HG02973 (cell line): ENCODE results near the gene RIPK1.

Experiments used
- ATAC-seq: cut with Tn5 transposase; IDR thresholded peaks from one replicate; pipeline ENCODE4 v1.9.1; 2021; ENCODE audit warnings: moderate library complexity; ENCODE audit not compliant: unreplicated experiment

RIPK1 gene

GRCh38 chr6:3079682-3080081 lies 11.4 kb downstream of the RIPK1 start:
- ATAC-seq = no peak

GRCh38 chr6:3081960-3082359 lies 13.7 kb downstream of the RIPK1 start:
- ATAC-seq = no peak

- no peak for ATAC-seq
These were observed 16.8 kb downstream of the RIPK1 start for GRCh38 chr6:3085074-3085473.

- ATAC-seq = no peak
These were observed 18.1 kb downstream of the RIPK1 start for GRCh38 chr6:3086282-3086946.

GRCh38 chr6:3088446-3088845 lies 20.2 kb downstream of the RIPK1 start:
- ATAC-seq = no peak

GRCh38 chr6:3088968-3089367 lies 20.7 kb downstream of the RIPK1 start:
- no peak for ATAC-seq

- no peak for ATAC-seq
These were observed 21.7 kb downstream of the RIPK1 start for GRCh38 chr6:3090013-3090412.

- no peak for ATAC-seq
These were observed 26.5 kb downstream of the RIPK1 start for GRCh38 chr6:3094815-3095214.

GRCh38 chr6:3102875-3103274 lies 34.6 kb downstream of the RIPK1 start:
- no peak for ATAC-seq

- ATAC-seq = no peak
These were observed 40.6 kb downstream of the RIPK1 start for GRCh38 chr6:3108746-3109414.

GRCh38 chr6:3109761-3110160 lies 41.5 kb downstream of the RIPK1 start:
- no peak for ATAC-seq

GRCh38 chr6:3114377-3114776 lies 46.1 kb downstream of the RIPK1 start:
- ATAC-seq = no peak

- no peak for ATAC-seq
These were observed 49.6 kb downstream of the RIPK1 start for GRCh38 chr6:3117912-3118352.

GRCh38 chr6:3118353-3119039 lies 50.2 kb downstream of the RIPK1 start, which contains the start of gene BPHL:
Gene BPHL, plus strand, starts transcription at chr6:3118711. Its CDS starts 30 bp downstream, at chr6:3118741.
- peak; percentile 84 for ATAC-seq

GRCh38 chr6:3119040-3119723 lies 50.9 kb downstream of the RIPK1 start:
- ATAC-seq = peak; percentile 26

GRCh38 chr6:3120765-3121089 lies 52.4 kb downstream of the RIPK1 start:
- no peak for ATAC-seq

- no peak for ATAC-seq
These were observed 54.5 kb downstream of the RIPK1 start for GRCh38 chr6:3122823-3123182.

- ATAC-seq = no peak
These were observed 56.4 kb downstream of the RIPK1 start for GRCh38 chr6:3124667-3125066.

GRCh38 chr6:3125815-3126214 lies 57.5 kb downstream of the RIPK1 start:
- no peak for ATAC-seq

- no peak for ATAC-seq
These were observed 60.2 kb downstream of the RIPK1 start for GRCh38 chr6:3128356-3129108.

GRCh38 chr6:3131695-3132094 lies 63.4 kb downstream of the RIPK1 start:
- ATAC-seq = no peak
